ENCODE results near the gene APOL4.

- TF ChIP-seq EZH2 (IDR thresholded peaks at IDR 0.05; ENCODE audit: low read depth), result no peak
- TF ChIP-seq CTCF (conservative IDR thresholded peaks at IDR 0.05), result no peak
Observed at GRCh38 chr22:36197514-36198146, 4.0 kb downstream of the APOL4 start.

Measured in PC-9 (cell line).